Esophagus squamous epithelium (tissue), 5 donors: Measurements from ENCODE around the gene ZBTB2. TPM values are rescaled to one million over a fixed set of nuclear protein-coding genes. Genes with fewer than 3 reads are reported as not detected.

Experiments
- DNase-seq: peaks from one replicate; lab custom pipeline; 2025; lab: John Stamatoyannopoulos, UW
- H3K27ac ChIP-seq, 4 donors: fragments of 200-600 bp; sonication (generic); one replicate each; pipeline ENCODE4 v1.5.1; 2016 to 2019; ENCODE audit warnings: mild to moderate bottlenecking in 1 of 4
- H3K27me3 ChIP-seq, 4 donors: fragments of 200-600 bp; sonication (generic); 1 replicate in 3 of 4; 2 replicates in 1 of 4; pipeline versions ENCODE4 v1.5.1 to v1.6.0; 2017 to 2021; ENCODE audit warnings: antibody characterized with exemption in 1 of 4
- H3K36me3 ChIP-seq, 3 donors: fragments of 200-600 bp; sonication (generic); one replicate each; pipeline ENCODE4 v1.5.1; 2016 to 2019
- H3K4me1 ChIP-seq, 3 donors: fragments of 200-600 bp; sonication (generic); one replicate each; pipeline ENCODE4 v1.5.1; 2017 to 2019
- H3K4me3 ChIP-seq, 4 donors: fragments of 200-600 bp; sonication (generic); 1 replicate in 3 of 4; 2 replicates in 1 of 4; pipeline ENCODE4 v1.5.1; 2016 to 2019; ENCODE audit warnings: mild to moderate bottlenecking in 2 of 4, moderate library complexity in 1 of 4
- H3K9me3 ChIP-seq, 3 donors: fragments of 200-600 bp; sonication (generic); one replicate each; pipeline ENCODE4 v1.5.1; 2016 to 2019
- CTCF ChIP-seq, 6 experiments: fragments of 450-650 bp in 4 of 6; fragments of 200-600 bp in 2 of 6; sonication (generic) in 2 of 6; IDR thresholded peaks; one replicate each; pipeline ENCODE4 v1.5.1; 2016 to 2019; ENCODE audit warnings: antibody characterized with exemption in 6 of 6, mild to moderate bottlenecking in 4 of 6, moderate library complexity in 4 of 6
- POLR2A ChIP-seq, 4 donors: fragments of 450-650 bp; IDR thresholded peaks; one replicate each; pipeline ENCODE4 v1.6.1; 2017; ENCODE audit warnings: antibody characterized with exemption in 4 of 4, mild to moderate bottlenecking in 4 of 4, moderate library complexity in 3 of 4
- WGBS, 2 donors: methylation state at CpG; one replicate each; pipeline ENCODE4 v1.1.5; 2018; 5-methylcytosine and 5-hydroxymethylcytosine counted together
- intact Hi-C: fragments of 100-400 bp; cut with DNase I; formaldehyde crosslinking; loops from one replicate; pipeline ENCODE4 v1.15.0; 2022
- total RNA-seq, 4 donors: library from RNA; depleted of rRNA; stranded (reverse); fragments of >200 nt; gene quantifications; one replicate each; pipeline ENCODE4 v1.1.0, GENCODE V29; 2016
- donor health status: DM: yes; HTN: yes; CAD: no.

The ZBTB2 gene
- total RNA-seq, 4 donors from 2014 or later, result 4.2 to 11.3 (median 7.4) TPM

- no peaks in the 10 kb centered on the region for H3K36me3 ChIP-seq
- H3K9me3 ChIP-seq, result no peaks in the 10 kb centered on the region
- no peaks in the 10 kb centered on the region for H3K27me3 ChIP-seq
- DNase-seq, result no peak
- peak overlapping the region in 1 of 4 donors; percentile 100 for H3K27ac ChIP-seq
- intact Hi-C loops, result loop anchor here (10.0 kb wide), 1 partner anchor 51 kb away; no protein-coding TSS in a partner anchor
- no peak overlapping the region for H3K4me3 ChIP-seq
- TF ChIP-seq CTCF (IDR thresholded peaks at IDR 0.05) (no peak), POLR2A (IDR thresholded peaks at IDR 0.05) (no peak)
- WGBS, 2 donors, result 47 to 50% methylated on average over 4 of the region's 4 CpGs
- H3K4me1 ChIP-seq, result peaks cover 20 to 61% (median 23%) of the 10 kb centered on the region in 3 donors
These were observed 2.1 kb upstream of the ZBTB2 start for GRCh38 chr6:151393410-151393809.

GRCh38 chr6:151392427-151392826 is 1.1 kb upstream of the ZBTB2 start:
- no peaks in the 10 kb centered on the region for H3K27me3 ChIP-seq
- H3K36me3 ChIP-seq, result no peaks in the 10 kb centered on the region
- no peak for TF ChIP-seq CTCF (IDR thresholded peaks at IDR 0.05)
- TF ChIP-seq POLR2A (IDR thresholded peaks at IDR 0.05), result no peak
- intact Hi-C loops, result loop anchor here (10.0 kb wide), 1 partner anchor 52 kb away; no protein-coding TSS in a partner anchor
- 0% methylated on average over 3 of the region's 3 CpGs for WGBS, 2 donors
- H3K4me3 ChIP-seq, result peak overlapping the region; percentile 85 to 99 (median 90)
- H3K9me3 ChIP-seq, result no peaks in the 10 kb centered on the region
- peaks cover 20 to 70% (median 24%) of the 10 kb centered on the region in 3 donors for H3K4me1 ChIP-seq
- peak overlapping the region; percentile 98 to 100 (median 99) for H3K27ac ChIP-seq
- DNase-seq, result no peak

- DNase-seq, result no peak
- TF ChIP-seq CTCF (IDR thresholded peaks at IDR 0.05) (no peak), POLR2A (IDR thresholded peaks at IDR 0.05) (peak in 2 of 4 donors; percentile 22 to 64)
- no peaks in the 10 kb centered on the region for H3K36me3 ChIP-seq
- H3K4me1 ChIP-seq, result peaks cover 20 to 64% (median 24%) of the 10 kb centered on the region in 3 donors
- no CpG with 5 or more reads among the region's 78 CpGs for WGBS, 2 donors
- peak overlapping the region; percentile 85 to 99 (median 90) for H3K4me3 ChIP-seq
- peak overlapping the region; percentile 98 to 100 (median 99) for H3K27ac ChIP-seq
- intact Hi-C loops, result loop anchor here (10.0 kb wide), 1 partner anchor 54 kb away; no protein-coding TSS in a partner anchor
- no peaks in the 10 kb centered on the region for H3K27me3 ChIP-seq
- no peaks in the 10 kb centered on the region for H3K9me3 ChIP-seq
These were observed 398 bp downstream of the ZBTB2 start for GRCh38 chr6:151390851-151391470.

- Histone ChIP-seq H3K27ac (peak overlapping the region; percentile 98 to 100 (median 99)), H3K36me3 (no peaks in the 10 kb centered on the region), H3K4me1 (peaks cover 20 to 58% (median 24%) of the 10 kb centered on the region in 3 donors), H3K27me3 (no peaks in the 10 kb centered on the region), H3K4me3 (peak overlapping the region; percentile 85 to 99 (median 90)), H3K9me3 (no peaks in the 10 kb centered on the region)
- intact Hi-C loops, result loop anchor here (10.0 kb wide), 1 partner anchor 54 kb away; no protein-coding TSS in a partner anchor
- DNase-seq, result peak; percentile 88
- TF ChIP-seq CTCF (IDR thresholded peaks at IDR 0.05) (no peak), POLR2A (IDR thresholded peaks at IDR 0.05) (peak in 1 of 4 donors; percentile 42)
- WGBS, 2 donors, result no CpG with 5 or more reads among the region's 79 CpGs
These were observed 996 bp downstream of the ZBTB2 start for GRCh38 chr6:151390276-151390850.
